HFFc6 (cell line): ENCODE data around the gene SHC2. TPM values are rescaled to one million over a fixed set of nuclear protein-coding genes. Genes with fewer than 3 reads are reported as not detected.
"Not testable (repeated sequence)": the region's sequence is repeated elsewhere in the genome, so short reads cannot be mapped to it uniquely, and the experiment has no call there.

Source experiments
- DNase-seq: peaks from one replicate; pipeline ENCODE4 v3.0.0-alpha.2; 2018
- H3K27ac Mint-ChIP-seq: 2 replicates; pipeline ENCODE4 v1.8.0; 2020; ENCODE audit warnings: mild to moderate bottlenecking, mixed read lengths
- H3K27me3 Mint-ChIP-seq: 2 replicates; pipeline ENCODE4 v1.8.0; 2021; ENCODE audit warnings: mild to moderate bottlenecking, moderate library complexity, mixed read lengths; ENCODE audit not compliant: insufficient read depth
- H3K36me3 Mint-ChIP-seq: 2 replicates; pipeline ENCODE4 v1.8.0; 2021; ENCODE audit warnings: low read depth, mixed read lengths
- H3K4me1 Mint-ChIP-seq: 2 replicates; pipeline ENCODE4 v1.8.0; 2020; ENCODE audit warnings: low read depth, mixed read lengths
- H3K4me3 Mint-ChIP-seq: 2 replicates; pipeline ENCODE4 v1.8.0; 2020; ENCODE audit warnings: mild to moderate bottlenecking, moderate library complexity, mixed read lengths
- H3K9me3 Mint-ChIP-seq: 2 replicates; pipeline ENCODE4 v1.8.0; 2020; ENCODE audit warnings: mild to moderate bottlenecking, mixed read lengths
- CTCF ChIP-seq: fragments of 200-600 bp; sonication (generic); IDR thresholded peaks from 2 replicates; pipeline ENCODE4 v1.5.0; 2021; ENCODE audit warnings: antibody characterized with exemption, mild to moderate bottlenecking
- total RNA-seq, 6 experiments: library from RNA; stranded (reverse); fragmentation: NEBNext Ultra II Directional; extraction: Animal tissue kit (Norgen Biotek cat#: 25700); gene quantifications; 2 replicates in 1 of 6; 3 replicates in 5 of 6; pipeline ENCODE4 v1.2.3, GENCODE V29; 2021

The SHC2 gene
- total RNA-seq, 6 experiments from 2014 or later: not detected

DNA sequence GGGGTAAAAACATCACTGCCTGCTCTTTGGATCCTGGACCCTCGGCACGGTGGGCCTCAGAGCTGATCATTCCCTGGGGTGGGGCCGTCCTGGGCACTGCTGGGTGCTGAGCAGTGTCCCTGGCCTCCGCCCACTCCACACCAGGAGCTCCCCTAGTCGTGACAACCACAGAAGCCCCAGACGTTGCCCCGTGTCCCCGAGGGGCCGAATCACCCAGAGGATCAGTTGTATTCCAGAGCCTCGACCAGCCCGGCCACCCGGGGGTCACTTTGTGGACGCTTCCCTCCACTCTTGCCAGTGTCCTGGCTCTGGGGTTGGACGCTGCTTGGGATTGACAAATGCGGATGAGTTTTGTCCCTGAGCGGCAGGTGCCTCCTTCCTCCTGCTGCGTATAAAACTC, 62.1 kb downstream of the SHC2 start:
- H3K4me1 Mint-ChIP-seq: no peaks in the 10 kb centered on the region
- peaks cover 27% of the 10 kb centered on the region for H3K9me3 Mint-ChIP-seq
- TF ChIP-seq CTCF: no peak
- H3K4me3 Mint-ChIP-seq: no peak overlapping the region
- H3K27me3 Mint-ChIP-seq: peaks cover 8% of the 10 kb centered on the region; the same call in 1 of the 2 replicates
- peaks cover 6% of the 10 kb centered on the region; the same call in 1 of the 2 replicates for H3K36me3 Mint-ChIP-seq
- DNase-seq: no peak
- H3K27ac Mint-ChIP-seq: no peak overlapping the region

DNA sequence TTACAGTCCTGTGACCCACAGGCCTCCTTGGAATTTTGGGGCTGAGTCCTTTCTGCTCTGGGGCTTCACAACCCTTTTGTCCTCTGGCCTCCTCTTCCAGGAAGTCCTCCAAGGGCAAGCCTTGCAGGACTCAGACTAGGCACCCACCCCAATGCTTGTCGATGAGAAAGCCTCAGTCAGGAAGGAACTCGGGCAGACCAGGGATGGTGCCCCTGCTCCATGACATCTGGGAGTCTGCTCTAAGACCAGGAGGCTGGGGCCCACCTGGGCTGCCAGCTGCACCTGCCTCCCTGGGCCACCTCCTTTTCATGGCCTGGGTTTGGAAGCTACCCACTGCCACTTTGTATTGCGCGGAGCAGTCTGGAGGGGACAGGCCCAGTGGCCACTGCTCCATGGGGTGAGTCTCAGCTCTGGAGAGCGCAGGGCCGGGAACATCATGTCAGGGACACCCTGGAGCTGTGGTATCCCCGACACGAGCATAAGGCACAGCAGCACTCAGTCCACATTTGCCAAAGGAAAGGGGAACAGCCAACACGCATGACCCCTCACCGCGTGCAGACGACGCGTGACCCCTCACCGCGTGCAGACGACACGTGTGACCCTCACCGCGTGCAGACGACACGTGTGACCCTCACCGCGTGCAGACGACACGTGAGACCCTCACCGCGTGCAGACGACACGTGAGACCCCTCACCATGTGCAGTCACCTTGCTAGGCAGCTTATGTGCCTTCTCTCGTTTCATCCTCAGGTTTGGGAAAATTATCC, 62.7 kb downstream of the SHC2 start:
- TF ChIP-seq CTCF: no peak
- no peaks in the 10 kb centered on the region for H3K4me1 Mint-ChIP-seq

DNA sequence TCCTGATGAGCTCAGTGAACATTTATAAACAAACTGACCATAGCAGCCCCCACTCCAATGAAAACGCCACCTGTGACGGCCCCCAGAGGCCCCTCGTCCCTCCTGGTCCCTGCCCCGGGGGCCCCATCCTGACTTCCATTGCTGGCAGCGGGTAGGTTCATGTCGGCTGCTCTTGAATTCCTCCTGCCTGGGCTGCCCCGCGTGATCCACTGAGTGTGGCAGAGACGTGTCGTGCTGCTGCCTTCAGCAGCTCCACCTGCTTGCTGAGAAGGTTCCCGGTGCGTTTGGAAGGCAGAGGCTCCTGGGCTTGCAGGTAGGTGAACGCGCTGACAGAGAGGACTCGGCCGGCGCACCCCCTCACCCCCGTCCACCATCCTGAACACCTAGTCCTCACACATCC, 63.5 kb downstream of the SHC2 start:
- Mint-ChIP-seq H3K27me3 (peaks cover 8% of the 10 kb centered on the region), H3K9me3 (peaks cover 39% of the 10 kb centered on the region), H3K4me1 (no peaks in the 10 kb centered on the region), H3K4me3 (no peak overlapping the region), H3K27ac (no peak overlapping the region), H3K36me3 (peaks cover 6% of the 10 kb centered on the region; the same call in 1 of the 2 replicates)
- DNase-seq: no peak
- TF ChIP-seq CTCF: no peak

More for the DNA sequence above, 62.7 kb downstream of the SHC2 start:
- Mint-ChIP-seq H3K36me3 (peaks cover 6% of the 10 kb centered on the region; the same call in 1 of the 2 replicates), H3K27ac (no peak overlapping the region), H3K9me3 (peaks cover 31% of the 10 kb centered on the region), H3K27me3 (peaks cover 10% of the 10 kb centered on the region), H3K4me3 (no peak overlapping the region)
- DNase-seq: no peak

DNA sequence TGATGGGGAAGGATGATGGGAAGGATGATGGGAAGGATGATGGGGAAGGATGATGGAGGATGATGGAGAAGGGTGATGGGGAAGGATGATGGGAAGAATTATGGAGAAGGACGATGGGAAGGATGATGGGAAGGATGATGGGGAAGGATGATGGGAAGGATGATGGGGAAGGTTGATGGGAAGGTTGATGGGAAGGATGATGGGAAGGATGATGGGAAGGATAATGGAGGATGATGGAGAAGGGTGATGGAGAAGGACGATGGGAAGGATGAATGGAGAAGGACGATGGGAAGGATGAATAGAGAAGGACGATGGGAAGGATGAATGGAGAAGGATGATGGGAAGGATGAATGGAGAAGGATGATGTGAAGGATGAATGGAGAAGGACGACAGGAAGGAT, 65.4 kb downstream of the SHC2 start:
- peaks cover 49% of the 10 kb centered on the region for H3K9me3 Mint-ChIP-seq
- H3K27me3 Mint-ChIP-seq: peaks cover 12% of the 10 kb centered on the region
- no peaks in the 10 kb centered on the region for H3K4me1 Mint-ChIP-seq
- no peak overlapping the region for H3K27ac Mint-ChIP-seq
- peaks cover 6% of the 10 kb centered on the region; the same call in 1 of the 2 replicates for H3K36me3 Mint-ChIP-seq
- no peak for DNase-seq
- no peak for TF ChIP-seq CTCF
- no peak overlapping the region; the same call in 1 of the 2 replicates for H3K4me3 Mint-ChIP-seq

- DNase-seq, H3K4me3 Mint-ChIP-seq, H3K4me1 Mint-ChIP-seq, H3K27ac Mint-ChIP-seq, H3K36me3 Mint-ChIP-seq: not testable (repeated sequence)
- Mint-ChIP-seq H3K9me3 (peaks cover 49% of the 10 kb centered on the region), H3K27me3 (peaks cover 15% of the 10 kb centered on the region)
Observed at GRCh38 chr19:394857-395256, 66.0 kb downstream of the SHC2 start.

DNA sequence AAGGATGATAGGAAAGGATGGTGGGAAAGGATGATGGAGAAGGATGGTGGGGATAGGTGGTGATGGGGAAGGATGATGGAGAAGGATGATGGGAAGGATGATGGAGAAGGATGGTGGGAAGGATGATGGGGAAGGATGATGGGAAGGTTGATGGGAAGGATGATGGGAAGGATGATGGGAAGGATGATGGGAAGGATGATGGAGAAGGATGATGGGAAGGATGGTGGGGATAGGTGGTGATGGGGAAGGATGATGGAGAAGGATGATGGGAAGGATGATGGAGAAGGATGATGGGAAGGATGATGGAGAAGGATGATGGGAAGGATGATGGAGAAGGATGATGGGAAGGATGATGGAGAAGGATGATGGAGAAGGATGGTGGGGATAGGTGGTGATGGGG, 67.3 kb downstream of the SHC2 start:
- DNase-seq, H3K4me3 Mint-ChIP-seq, H3K4me1 Mint-ChIP-seq, H3K36me3 Mint-ChIP-seq, H3K27ac Mint-ChIP-seq: not testable (repeated sequence)
- Mint-ChIP-seq H3K9me3 (peaks cover 49% of the 10 kb centered on the region), H3K27me3 (peaks cover 24% of the 10 kb centered on the region)
